Lung (tissue), 12 donors: ENCODE results near the gene SHCBP1L. TPM values are rescaled to one million over a fixed set of nuclear protein-coding genes. Genes with fewer than 3 reads are reported as not detected.

ENCODE experiments used
- ATAC-seq: fragments of 200-7000 bp; cut with Tn5 transposase; one replicate; pipeline ENCODE4 v1.9.1; 2020; ENCODE audit warnings: moderate number of reproducible peaks; ENCODE audit not compliant: insufficient read depth, low FRiP score
- DNase-seq, 3 donors: peaks; one replicate each; pipeline ENCODE4 v3.0.0-alpha.2; 2013 to 2017
- H3K27ac ChIP-seq, 2 donors: one replicate each; pipeline ENCODE4 v1.5.1; 2013; ENCODE audit warnings: mild to moderate bottlenecking in 2 of 2, moderate library complexity in 2 of 2, control low read depth in 1 of 2, inconsistent platforms in 1 of 2, low read depth in 1 of 2, low read length in 1 of 2
- H3K27me3 ChIP-seq, 3 donors: one replicate each; pipeline ENCODE4 v1.5.1; 2013; ENCODE audit warnings: low read length in 2 of 3; ENCODE audit not compliant: control insufficient read depth in 3 of 3, insufficient read depth in 3 of 3
- H3K36me3 ChIP-seq, 4 donors: one replicate each; pipeline ENCODE4 v1.5.1; 2013; ENCODE audit warnings: low read length in 4 of 4, mild to moderate bottlenecking in 1 of 4, moderate library complexity in 1 of 4; ENCODE audit not compliant: control insufficient read depth in 4 of 4, insufficient read depth in 4 of 4
- H3K4me1 ChIP-seq, 5 donors: one replicate each; pipeline ENCODE4 v1.5.1; 2013; ENCODE audit warnings: low read length in 5 of 5, mild to moderate bottlenecking in 2 of 5, moderate library complexity in 1 of 5; ENCODE audit not compliant: control insufficient read depth in 5 of 5, insufficient read depth in 5 of 5
- H3K4me3 ChIP-seq: one replicate; pipeline ENCODE4 v1.5.1; 2013; ENCODE audit warnings: mild to moderate bottlenecking, control low read depth, moderate library complexity
- H3K9ac ChIP-seq, 2 donors: one replicate each; pipeline ENCODE4 v1.5.1; 2013; ENCODE audit warnings: low read length in 2 of 2, control low read depth in 1 of 2; ENCODE audit not compliant: insufficient read depth in 1 of 2
- H3K9me3 ChIP-seq, 4 donors: one replicate each; pipeline ENCODE4 v1.5.1; 2013; ENCODE audit warnings: low read length in 3 of 4, mild to moderate bottlenecking in 1 of 4, moderate library complexity in 1 of 4; ENCODE audit not compliant: control insufficient read depth in 4 of 4, insufficient read depth in 3 of 4
- WGBS, 2 donors: extraction: QIAGEN DNeasy Blood & Tissue Kit; methylation state at CpG; one replicate each; pipeline ENCODE4 v1.1.7; 2013; 5-methylcytosine and 5-hydroxymethylcytosine counted together
- polyA plus RNA-seq, 2 donors: library from polyadenylated mRNA; stranded (reverse); fragments of 200-250 nt; gene quantifications; one replicate each; pipeline ENCODE4 v1.2.1, GENCODE V29; 2013
- total RNA-seq, 2 donors: library from RNA; depleted of rRNA in 1 of 2; stranded (reverse); fragments of >200 nt in 1 of 2; gene quantifications; one replicate each; pipeline ENCODE4 v1.2.1, GENCODE V29; 2014 to 2021
- TF ChIP-seq, protein P1 (sequence below): IDR thresholded peaks from 2 replicates; pipeline ENCODE4 v1.5.1; 2012; ENCODE audit warnings: mild to moderate bottlenecking; ENCODE audit errors: control extremely low read depth, extremely low read depth
- donor health status: control.
- donor health status: control.
- donor health status: Bipolar disorder and iron deficiency.
- donor health status: healthy.
- donor health status: DM: yes; HTN: yes; CAD: no.

Gene SHCBP1L
- total and polyA plus RNA-seq, 4 donors: not detected

GRCh38 chr1:182930985-182931384 is 22.0 kb downstream of the SHCBP1L start:
- Histone ChIP-seq H3K4me3 (no peak overlapping the region), H3K36me3 (no peaks in the 10 kb centered on the region), H3K27ac (no peak overlapping the region), H3K9me3 (no peaks in the 10 kb centered on the region), H3K27me3 (no peaks in the 10 kb centered on the region), H3K4me1 (no peaks in the 10 kb centered on the region), H3K9ac (no peak overlapping the region)
- WGBS, 2 donors: 76 to 77% methylated on average over 1 of the region's 1 CpG
- DNase-seq (no peak), ATAC-seq (no peak)
- TF ChIP-seq, protein P1, sequence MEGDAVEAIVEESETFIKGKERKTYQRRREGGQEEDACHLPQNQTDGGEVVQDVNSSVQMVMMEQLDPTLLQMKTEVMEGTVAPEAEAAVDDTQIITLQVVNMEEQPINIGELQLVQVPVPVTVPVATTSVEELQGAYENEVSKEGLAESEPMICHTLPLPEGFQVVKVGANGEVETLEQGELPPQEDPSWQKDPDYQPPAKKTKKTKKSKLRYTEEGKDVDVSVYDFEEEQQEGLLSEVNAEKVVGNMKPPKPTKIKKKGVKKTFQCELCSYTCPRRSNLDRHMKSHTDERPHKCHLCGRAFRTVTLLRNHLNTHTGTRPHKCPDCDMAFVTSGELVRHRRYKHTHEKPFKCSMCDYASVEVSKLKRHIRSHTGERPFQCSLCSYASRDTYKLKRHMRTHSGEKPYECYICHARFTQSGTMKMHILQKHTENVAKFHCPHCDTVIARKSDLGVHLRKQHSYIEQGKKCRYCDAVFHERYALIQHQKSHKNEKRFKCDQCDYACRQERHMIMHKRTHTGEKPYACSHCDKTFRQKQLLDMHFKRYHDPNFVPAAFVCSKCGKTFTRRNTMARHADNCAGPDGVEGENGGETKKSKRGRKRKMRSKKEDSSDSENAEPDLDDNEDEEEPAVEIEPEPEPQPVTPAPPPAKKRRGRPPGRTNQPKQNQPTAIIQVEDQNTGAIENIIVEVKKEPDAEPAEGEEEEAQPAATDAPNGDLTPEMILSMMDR: no peak

- no peaks in the 10 kb centered on the region for H3K27me3 ChIP-seq
- H3K27ac ChIP-seq: no peak overlapping the region
- no peak overlapping the region for H3K4me3 ChIP-seq
- 81 to 86% methylated on average over 1 of the region's 1 CpG for WGBS, 2 donors
- H3K9ac ChIP-seq: no peak overlapping the region
- no peak for ATAC-seq
- H3K36me3 ChIP-seq: no peaks in the 10 kb centered on the region
- no peak for DNase-seq
- TF ChIP-seq, protein P1: no peak
- H3K4me1 ChIP-seq: no peaks in the 10 kb centered on the region
- no peaks in the 10 kb centered on the region for H3K9me3 ChIP-seq
Measured at GRCh38 chr1:182927693-182928433, 25.1 kb downstream of the SHCBP1L start.

DNA sequence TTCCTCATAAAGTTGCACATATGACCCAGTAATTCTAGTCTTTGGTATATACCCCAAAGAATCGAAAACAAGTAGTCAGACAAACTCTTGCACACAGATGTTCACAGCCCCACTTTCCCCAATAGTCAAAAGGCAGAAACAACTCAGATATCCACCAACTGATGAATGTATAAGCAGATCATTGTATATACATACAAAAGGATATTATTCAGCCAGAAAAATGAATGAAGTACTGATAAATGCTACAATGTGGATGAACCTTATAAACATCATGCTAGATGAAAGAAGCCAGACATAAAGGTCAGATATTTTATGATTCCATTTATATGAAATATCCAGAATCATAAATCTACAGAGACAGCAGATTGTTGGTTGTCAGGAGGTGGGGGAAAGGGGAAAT is 27.3 kb downstream of the SHCBP1L start:
- Histone ChIP-seq H3K9me3 (no peaks in the 10 kb centered on the region), H3K9ac (no peak overlapping the region), H3K27me3 (no peaks in the 10 kb centered on the region), H3K4me3 (no peak overlapping the region), H3K27ac (no peak overlapping the region), H3K4me1 (no peaks in the 10 kb centered on the region), H3K36me3 (no peaks in the 10 kb centered on the region)
- TF ChIP-seq, protein P1: no peak
- DNase-seq (no peak), ATAC-seq (no peak)
- 85 to 93% methylated on average over 1 of the region's 1 CpG for WGBS, 2 donors

- peaks cover 0 to 4% (median under 1%) of the 10 kb centered on the region in 4 donors for H3K9me3 ChIP-seq
- WGBS, 2 donors: 79 to 81% methylated on average over 3 of the region's 3 CpGs
- H3K4me3 ChIP-seq: no peak overlapping the region
- no peak overlapping the region for H3K9ac ChIP-seq
- H3K27me3 ChIP-seq: no peaks in the 10 kb centered on the region
- no peak overlapping the region for H3K27ac ChIP-seq
- DNase-seq: no peak
- no peaks in the 10 kb centered on the region for H3K4me1 ChIP-seq
- ATAC-seq: no peak
- H3K36me3 ChIP-seq: no peaks in the 10 kb centered on the region
- TF ChIP-seq, protein P1: no peak
Measured at GRCh38 chr1:182917378-182917777, 35.6 kb downstream of the SHCBP1L start.
